Effector CD4-positive, alpha-beta T cell (primary cell): ENCODE measurements around the gene IQCC.
A peak's percentile ranks its signal among the peaks of the same experiment; 100 is the strongest.
"Not testable (repeated sequence)": the region's sequence is repeated elsewhere in the genome, so short reads cannot be mapped to it uniquely, and the experiment has no call there.

Experiments used
- DNase-seq: peaks from one replicate; pipeline ENCODE4 v3.0.0-alpha.2; 2020
- total RNA-seq: gene quantifications from one replicate; lab custom pipeline; 2026; lab: John Stamatoyannopoulos, UW

Gene IQCC
- 16.3 reads per million, percentile 42 among the genes with 10 or more reads in this experiment for total RNA-seq

DNA sequence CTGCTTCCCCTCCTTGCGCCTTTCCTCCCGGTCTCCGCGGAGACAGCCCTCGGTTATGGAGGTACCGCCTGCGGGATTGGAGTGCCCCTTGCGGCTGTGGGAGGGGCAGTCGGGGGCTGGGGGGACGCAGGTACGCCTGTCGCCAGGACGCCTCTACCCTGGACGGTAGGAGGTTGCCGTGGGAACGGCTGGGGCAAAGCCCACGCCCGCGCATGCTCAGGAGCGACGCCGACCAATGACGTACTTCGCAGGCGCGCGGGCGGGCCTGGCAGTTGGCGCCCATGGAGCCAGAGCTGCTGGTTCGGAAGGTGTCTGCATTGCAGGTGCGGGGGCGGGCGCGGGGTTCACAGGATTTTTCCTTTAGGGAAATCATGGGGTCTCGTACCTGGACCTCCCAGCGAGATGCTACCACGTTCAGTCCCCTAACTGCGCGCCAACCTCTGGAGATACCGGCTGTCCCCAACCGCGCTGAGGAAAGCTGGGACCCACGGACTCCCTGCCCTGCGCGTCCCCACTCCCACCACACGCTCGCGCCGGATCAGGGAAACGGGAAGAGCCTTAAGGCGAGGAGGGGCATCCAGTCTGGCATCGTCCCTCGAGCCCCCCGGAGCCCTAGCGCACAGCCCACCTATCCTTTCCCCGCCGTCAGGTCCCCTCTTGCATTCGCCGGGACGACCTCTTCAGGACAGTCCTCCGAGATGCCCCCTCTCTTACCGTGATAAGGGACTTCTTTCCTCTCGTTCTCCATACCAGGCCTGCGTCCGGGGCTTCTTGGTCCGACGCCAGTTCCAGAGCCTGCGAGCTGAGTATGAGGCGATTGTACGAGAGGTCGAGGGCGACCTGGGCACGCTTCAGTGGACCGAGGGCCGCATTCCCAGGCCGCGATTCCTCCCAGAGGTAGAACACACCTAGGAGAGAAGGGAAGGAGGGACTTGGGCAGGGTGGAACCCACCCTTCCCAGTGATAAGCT lies at the start of gene IQCC:
Gene IQCC (plus strand): TSS at position 271 of the 970 bp plus-strand sequence. CDS start 11 bp downstream, at position 282.
- DNase-seq = peak; percentile 81

DNA sequence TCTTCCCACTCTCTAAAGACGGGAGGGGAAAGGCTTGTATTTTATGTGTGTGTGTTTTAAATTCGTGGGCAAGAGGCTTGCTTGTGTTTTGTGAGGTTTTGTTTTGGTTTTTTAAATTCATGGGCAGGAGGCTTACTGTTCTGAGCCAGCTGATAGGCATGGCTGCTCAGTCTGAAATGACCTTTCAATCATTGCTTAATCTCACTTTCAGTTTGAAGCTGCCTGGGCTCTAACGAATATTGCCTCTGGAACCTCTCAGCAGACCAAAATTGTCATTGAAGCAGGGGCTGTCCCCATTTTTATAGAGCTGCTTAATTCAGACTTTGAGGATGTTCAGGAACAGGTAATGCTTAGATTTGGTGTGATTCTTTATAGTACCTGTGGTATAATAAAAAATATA lies 46.3 kb upstream of the IQCC start:
- DNase-seq = no peak

DNA sequence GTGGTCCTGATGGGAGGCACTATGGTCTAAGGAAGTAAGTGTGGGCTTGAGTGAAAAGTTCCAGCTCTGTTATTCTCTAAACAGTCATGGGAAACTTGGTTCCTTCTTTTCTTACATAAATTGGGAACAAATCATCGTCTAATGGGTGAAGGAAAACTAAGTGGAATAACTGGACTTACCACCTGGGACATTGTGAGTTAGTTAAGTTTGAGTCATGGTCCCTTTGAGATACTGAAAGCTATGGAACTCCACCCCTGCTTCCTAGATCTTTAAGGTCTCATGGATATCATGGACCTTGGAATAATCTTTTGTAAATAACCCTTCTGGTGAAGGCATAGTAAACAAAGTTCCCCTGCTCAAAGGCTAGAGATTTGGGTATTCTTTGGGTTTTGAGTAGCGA lies 42.1 kb upstream of the IQCC start:
- no peak for DNase-seq

DNA sequence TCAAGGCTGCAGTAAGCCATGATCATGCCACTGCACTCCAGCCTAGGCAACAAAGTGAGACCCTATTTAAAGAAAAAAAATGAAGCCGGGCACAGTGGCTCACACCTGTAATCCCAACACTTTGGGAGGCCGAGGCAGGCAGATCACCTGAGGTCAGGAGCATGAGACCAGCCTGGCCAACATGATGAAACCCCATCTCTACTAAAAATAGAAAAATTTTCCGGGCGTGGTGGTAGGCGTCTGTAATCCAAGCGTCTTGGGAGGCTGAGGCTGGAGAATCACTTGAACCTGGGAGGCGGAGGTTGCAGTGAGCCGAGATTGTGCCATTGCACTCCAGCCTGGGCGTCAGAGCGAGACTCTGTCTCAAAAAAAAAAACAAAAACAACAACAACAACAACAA lies 39.8 kb upstream of the IQCC start:
- DNase-seq = not testable (repeated sequence)

DNA sequence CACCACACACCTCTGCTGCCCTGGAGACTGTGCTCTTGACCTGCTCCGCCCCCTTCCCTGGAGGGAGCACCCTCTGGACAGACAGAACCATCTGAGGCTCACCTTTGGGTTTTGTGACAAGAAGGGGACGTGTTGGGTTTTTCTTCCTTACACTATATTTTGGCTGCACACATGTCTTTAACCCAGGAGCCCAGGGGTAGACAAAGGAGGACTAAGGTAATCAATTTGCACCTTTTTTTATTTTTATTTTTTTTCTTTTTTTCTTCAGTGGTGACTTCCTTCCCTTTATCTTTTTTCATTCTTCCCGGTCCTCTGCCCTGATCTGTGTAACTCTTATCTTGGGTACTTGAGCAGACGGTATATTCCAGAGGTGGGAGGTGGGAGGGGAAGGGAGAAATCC lies 34.5 kb upstream of the IQCC start:
- no peak for DNase-seq

DNA sequence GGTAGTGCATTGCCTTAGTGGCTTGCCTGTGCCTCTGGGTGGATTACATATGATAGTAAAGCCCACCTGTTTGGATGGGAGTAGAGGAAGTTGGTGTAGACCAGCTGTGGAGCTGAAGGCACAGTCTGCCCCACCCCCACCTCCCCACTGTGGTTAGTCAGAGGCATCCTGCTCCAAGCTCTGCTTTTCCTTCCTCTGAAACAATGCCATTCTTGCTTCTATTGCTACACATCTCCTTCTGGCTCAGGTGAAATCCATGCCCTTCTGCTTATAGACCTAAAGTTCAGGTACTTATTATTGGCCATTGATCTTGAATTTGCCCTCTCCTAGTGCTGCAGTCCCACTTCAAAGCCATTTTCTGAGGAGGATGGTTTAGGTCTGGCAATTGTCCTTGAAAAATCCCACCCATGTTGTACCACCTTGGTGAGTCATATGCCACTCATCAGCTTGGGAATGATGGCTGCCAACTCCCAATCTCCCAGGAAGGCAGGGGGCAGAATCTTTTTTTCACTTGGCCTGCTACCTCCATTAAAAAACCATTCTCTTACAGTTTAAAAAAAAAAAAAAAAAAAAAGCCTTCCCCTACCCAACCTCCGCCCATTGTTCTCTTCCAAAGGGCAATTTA lies 32.7 kb upstream of the IQCC start:
- DNase-seq = no peak

DNA sequence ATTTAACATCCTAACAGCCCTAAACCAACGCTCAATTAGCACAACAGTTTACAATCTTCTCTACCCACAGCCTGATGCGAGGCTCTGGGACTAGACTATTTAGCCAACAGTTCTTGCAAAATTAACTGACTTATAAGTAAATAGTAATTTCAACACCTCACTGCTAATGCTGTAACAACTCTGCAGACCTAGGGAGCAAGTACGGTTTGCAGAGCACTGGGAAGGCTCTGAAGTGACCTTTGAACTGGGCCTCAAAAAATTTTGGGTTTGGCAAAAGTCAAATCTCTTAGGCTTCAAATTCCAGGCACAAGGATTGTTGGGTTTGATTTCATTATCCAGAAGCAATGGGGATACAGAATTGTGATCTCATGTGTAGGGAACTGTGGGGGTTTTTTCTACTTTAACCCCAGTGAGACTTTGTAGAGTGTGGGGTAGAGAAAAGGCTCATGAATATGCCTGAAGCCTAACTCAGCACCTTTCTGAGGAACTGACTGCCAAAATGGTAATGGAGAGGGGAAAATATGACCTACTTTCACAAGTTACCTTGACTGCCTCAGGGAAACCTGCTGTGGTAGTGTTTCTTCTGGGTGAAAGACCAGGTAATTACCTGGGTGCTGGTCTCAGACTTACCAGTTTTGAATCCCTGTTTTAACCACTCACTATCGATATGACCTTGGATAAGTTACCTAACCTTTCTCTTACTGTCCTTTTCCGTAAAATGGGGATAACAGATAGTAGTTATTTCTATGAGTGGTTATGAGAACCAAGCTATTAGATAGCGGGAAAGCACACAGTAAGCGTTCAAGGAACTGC lies 26.9 kb upstream of the IQCC start:
- DNase-seq = no peak

DNA sequence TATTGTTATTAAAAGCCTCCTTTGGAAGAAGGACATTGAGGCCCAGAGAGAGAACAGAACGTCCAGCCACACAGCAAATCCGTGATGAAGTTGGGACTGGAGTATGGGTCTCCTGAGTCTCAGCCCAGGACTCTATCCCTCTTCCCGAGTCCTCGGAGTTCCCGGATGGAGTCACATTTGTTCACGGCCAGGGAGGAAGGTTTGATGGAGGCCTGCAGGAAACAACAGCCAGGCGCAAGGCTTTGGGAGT lies 26.4 kb upstream of the IQCC start:
- no peak for DNase-seq

DNA sequence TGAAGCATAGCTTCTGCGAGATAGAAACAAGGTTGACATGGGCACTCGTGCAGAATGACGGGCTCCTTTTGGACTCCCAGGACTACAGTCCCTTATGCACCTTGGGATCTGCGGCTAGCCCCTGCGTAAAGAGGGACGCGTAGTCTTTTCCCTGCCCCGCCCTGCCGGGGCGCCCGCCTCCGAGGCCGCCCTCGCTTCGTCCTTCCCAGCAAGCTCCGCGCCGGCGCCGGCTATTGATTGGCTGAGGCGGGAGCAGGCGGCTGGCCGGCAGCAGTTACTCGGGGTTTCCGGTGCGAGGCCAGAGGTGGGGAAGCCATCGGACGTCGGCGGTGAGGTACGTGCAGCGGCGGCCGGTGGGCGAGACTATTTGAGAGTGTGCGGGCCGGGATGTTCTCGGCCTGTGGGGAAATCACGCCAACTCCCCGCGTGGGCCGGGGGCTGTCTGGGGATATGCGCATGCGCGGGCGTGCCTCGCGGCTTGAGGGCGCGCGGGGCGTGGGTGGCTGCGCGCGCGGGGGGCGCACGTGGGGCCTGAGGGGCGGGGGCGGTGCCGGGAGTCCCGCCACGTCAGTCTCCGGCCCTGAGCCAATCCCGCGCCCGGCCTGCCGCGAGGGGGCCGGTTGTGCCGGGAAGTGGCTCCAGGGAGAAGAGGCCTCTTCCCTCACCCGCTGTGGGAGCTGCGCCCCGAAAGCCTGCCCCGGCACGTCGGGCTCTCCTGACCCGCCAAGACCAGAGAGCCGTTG lies 25.9 kb upstream of the IQCC start, which contains the start of gene TXLNA:
Gene TXLNA (plus strand): TSS at position 233 of the 743 bp plus-strand sequence. CDS start 671 bp downstream, outside the sequence.
- peak; percentile 82 for DNase-seq

DNA sequence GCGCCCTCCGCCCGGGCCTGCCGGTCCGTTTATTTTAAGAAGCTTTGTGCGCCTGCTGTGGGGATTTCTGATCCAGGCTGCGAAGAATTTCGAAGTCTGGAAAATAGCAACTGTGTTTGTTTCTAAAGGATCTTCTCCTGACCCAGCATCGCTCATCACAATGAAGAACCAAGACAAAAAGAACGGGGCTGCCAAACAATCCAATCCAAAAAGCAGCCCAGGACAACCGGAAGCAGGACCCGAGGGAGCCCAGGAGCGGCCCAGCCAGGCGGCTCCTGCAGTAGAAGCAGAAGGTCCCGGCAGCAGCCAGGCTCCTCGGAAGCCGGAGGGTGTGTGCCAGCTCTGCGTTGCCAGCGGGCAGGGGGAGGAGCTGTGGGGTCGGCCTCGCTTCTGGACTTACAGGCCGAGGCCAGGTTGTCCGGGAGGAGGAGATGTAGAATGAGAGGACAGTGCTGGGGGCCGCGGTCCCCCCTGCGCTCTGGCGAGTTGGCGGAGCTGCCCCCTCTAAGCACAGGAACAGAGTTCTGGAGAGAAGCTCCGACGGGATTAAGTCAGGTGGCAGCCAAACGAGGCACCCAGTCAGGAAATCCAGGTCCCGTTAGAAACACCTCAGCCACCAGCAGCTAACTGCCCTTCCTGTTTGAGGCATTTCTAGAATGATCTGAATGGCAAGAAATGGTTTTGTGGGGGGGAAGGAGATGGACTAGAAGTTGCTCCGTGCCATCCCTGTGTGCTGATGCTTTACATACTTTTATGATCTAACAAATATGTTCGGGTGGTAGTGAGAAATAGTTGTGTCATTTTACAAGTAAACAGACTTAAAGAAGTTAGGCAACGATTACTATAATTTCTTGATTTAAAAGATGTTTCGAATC lies 25.0 kb upstream of the IQCC start:
- no peak for DNase-seq

DNA sequence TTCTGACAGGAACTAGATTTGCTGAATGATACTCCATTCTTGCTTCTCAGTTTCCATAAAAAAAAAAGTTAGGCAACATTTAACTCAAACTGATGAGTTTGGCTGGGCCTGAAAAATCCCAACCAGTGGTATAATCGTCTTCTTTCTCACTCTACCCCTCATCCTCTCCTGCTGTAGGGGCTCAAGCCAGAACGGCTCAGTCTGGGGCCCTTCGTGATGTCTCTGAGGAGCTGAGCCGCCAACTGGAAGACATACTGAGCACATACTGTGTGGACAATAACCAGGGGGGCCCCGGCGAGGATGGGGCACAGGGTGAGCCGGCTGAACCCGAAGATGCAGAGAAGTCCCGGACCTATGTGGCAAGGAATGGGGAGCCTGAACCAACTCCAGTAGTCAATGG lies 24.4 kb upstream of the IQCC start:
- no peak for DNase-seq

DNA sequence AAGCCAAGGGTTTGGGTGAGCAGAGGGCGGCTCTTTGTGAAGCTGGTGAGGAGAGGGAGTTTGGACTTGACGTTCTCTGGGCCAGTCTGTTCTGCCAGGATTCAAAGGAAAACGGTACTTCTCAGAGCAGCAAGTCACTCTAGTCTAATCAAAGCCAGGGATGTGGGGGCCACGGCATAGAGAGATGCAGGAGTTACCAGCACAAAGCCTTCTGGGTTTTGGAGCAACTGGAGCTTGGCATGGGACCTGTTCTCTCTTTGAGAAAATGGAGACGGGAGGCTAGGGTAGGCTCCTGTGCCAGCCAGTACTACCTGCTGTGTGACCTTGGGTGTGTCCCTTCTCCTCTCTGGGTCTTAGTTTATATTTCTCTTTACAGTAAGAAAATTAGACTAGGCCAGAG lies 23.9 kb upstream of the IQCC start:
- no peak for DNase-seq

DNA sequence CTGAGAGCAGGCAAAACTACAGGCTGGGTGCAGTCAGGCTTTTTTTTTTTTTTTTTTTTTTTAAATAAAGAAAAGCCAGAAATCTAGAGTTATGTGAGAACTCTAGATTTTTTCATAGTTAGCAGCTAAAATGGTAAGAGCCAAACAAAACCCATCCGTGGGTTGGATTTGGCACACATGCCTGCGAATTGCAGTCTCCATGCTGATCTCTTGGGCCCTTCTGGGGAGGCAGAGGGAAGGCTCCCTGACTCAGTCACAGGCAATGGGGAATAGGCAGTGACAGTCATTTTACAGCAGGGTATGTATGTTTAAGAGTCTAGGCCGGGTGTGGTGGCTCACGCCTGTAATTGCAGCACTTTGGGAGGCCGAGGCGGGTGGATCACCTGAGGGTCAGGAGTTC lies 23.4 kb upstream of the IQCC start:
- no peak for DNase-seq

DNA sequence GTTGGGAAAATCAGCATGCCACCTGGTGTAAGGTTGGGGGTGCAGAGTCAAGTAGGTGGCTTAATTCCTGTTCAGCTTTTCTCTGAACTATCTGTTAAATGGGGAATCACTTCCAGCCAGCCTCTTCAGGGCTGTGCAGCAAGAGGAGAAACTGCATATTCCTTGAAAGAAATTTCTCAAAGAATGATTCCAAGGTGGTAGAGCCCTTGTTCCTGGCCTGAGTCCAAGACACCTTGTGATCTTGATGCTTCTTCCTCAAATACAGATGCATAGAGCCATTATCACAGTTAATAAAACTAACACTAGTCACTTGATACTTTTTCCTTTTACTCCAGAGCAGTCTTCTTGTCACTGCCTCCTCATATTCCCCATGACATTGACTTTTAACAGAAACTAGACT lies 20.8 kb upstream of the IQCC start:
- DNase-seq = no peak

DNA sequence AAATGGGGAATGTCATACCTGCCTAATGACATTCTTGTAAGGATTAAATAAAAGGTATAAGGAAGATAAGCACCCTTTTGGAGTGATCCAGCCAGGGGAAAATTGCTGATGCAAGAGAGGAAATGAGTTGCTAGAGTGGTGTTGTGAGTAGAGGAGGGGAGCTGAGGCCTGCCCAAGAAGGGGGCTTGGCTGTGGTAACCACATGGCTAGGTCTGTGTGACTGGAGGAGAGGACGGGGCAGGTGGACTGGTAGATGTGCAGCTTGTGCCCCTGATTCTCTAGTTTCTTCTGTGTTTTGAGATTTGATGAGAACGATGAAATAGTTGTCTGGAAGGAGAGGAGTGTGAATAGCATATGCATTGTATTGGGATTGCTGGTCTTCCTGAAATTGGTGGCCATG lies 19.4 kb upstream of the IQCC start:
- DNase-seq = no peak

DNA sequence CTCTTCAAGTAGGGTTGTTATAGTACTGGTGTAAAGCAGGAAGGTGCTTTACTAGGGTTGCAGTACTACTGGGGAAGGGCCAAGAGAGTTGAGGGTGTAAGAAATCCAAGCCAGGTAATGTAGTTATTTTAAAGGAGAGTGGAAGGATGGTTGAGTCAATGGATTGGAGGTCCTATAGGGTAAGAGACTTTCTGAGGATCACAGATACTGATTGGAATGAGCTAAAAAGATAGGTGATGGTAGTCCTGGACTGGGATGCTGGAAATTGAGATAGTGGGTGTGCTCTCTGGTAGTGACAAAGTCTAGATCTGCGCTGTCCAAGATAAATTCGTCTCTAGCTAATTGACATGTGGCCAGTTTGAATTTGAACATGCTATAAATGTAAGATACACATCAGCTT lies 19.0 kb upstream of the IQCC start:
- DNase-seq = no peak

DNA sequence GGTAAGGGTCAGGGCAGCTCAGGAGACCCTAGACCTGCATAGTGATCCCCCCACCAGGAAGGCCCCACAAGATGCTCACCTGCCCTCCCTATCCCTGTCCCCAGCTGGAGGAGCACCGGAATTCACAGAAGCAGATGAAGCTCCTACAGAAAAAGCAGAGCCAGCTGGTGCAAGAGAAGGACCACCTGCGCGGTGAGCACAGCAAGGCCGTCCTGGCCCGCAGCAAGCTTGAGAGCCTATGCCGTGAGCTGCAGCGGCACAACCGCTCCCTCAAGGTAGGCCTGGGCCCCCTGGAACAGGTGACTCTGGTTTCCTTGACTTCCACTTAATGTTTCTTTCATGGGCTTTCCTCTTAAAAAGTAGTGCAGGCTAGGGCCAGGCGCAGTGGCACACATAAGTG lies 17.6 kb upstream of the IQCC start:
- DNase-seq = no peak

DNA sequence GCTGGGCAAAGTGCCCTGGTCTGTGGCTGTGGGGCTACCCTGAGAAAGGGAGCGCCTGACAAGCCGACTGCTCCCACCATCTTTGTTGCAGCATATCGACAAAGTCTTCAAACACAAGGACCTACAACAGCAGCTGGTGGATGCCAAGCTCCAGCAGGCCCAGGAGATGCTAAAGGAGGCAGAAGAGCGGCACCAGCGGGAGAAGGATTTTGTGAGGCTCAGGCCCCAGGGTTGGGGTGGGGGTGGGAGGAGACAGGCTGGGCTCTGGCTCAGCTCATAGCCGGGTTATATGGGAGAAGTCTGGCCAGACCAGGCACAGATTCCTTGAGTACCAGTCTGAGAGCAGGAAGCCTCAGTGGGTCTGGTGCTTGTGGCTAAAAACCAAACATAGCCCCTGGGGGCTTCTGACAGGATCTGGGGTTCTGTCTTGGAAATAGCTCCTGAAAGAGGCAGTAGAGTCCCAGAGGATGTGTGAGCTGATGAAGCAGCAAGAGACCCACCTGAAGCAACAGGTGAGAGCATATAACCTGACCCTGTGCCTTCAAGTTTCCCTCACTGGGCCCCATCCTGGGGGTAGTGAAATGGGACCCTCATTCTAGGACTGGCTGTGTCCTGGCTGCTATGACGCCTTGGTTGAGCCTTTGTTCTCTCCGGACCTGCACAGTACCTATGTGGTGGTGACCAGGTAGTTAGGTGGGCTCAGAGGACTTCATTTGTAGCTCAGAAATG lies 13.1 kb upstream of the IQCC start:
- no peak for DNase-seq

DNA sequence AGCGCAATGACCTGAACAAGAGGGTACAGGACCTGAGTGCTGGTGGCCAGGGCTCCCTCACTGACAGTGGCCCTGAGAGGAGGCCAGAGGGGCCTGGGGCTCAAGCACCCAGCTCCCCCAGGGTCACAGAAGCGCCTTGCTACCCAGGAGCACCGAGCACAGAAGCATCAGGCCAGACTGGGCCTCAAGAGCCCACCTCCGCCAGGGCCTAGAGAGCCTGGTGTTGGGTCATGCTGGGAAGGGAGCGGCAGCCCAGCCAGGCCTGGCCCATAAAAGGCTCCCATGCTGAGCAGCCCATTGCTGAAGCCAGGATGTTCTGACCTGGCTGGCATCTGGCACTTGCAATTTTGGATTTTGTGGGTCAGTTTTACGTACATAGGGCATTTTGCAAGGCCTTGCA lies 10.5 kb upstream of the IQCC start:
- DNase-seq = no peak

DNA sequence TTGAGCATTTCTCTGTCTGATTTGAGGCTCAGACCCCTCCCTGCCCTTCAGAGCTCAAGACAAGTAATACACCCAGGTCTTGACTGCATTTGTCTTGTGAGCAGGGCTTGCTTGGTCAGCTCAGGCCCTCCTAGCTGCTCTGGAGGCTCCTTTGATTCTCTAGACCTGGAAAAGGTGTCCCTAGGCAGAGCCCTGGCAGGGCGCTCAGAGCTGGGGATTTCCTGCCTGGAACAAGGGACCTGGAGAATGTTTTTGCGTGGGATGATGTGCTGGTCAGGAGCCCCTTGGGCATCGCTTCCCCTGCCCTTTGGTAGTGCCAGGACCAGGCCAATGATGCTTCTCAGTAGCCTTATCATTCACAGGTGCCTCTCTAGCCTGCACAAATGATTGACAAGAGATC lies 9.9 kb upstream of the IQCC start:
- DNase-seq = no peak
